HS-5 (cell line): ENCODE data around the gene MAST4.

Experiments
- DNase-seq: peaks from one replicate; pipeline ENCODE4 v3.0.0-alpha.2; 2012; ENCODE audit warnings: low read depth

Gene MAST4

GRCh38 chr5:66876266-66876807 lies 280.1 kb downstream of the MAST4 start:
- no peak for DNase-seq

GRCh38 chr5:66877843-66878242 lies 281.6 kb downstream of the MAST4 start:
- no peak for DNase-seq

GRCh38 chr5:66880401-66880800 lies 284.2 kb downstream of the MAST4 start:
- no peak for DNase-seq

GRCh38 chr5:66881480-66882161 lies 285.4 kb downstream of the MAST4 start:
- no peak for DNase-seq

GRCh38 chr5:66882606-66883227 lies 286.5 kb downstream of the MAST4 start:
- DNase-seq, result no peak

GRCh38 chr5:66884564-66885243 lies 288.5 kb downstream of the MAST4 start:
- DNase-seq, result no peak

GRCh38 chr5:66886941-66887340 lies 290.7 kb downstream of the MAST4 start:
- DNase-seq, result no peak

GRCh38 chr5:66888613-66889012 lies 292.4 kb downstream of the MAST4 start:
- DNase-seq, result no peak

- DNase-seq, result no peak
These were observed 292.9 kb downstream of the MAST4 start for GRCh38 chr5:66889056-66889455.

- DNase-seq, result no peak
These were observed 293.3 kb downstream of the MAST4 start for GRCh38 chr5:66889524-66889923.

GRCh38 chr5:66891184-66891925 lies 295.2 kb downstream of the MAST4 start:
- no peak for DNase-seq

- DNase-seq, result no peak
These were observed 296.5 kb downstream of the MAST4 start for GRCh38 chr5:66892716-66893115.

GRCh38 chr5:66894480-66895240 lies 298.5 kb downstream of the MAST4 start:
- DNase-seq, result no peak

GRCh38 chr5:66896171-66896570 lies 300.0 kb downstream of the MAST4 start:
- no peak for DNase-seq

- DNase-seq, result no peak
These were observed 301.2 kb downstream of the MAST4 start for GRCh38 chr5:66897356-66897755.

GRCh38 chr5:66898241-66898995 lies 302.2 kb downstream of the MAST4 start:
- DNase-seq, result no peak

GRCh38 chr5:66903218-66903617 lies 307.0 kb downstream of the MAST4 start:
- DNase-seq, result no peak

GRCh38 chr5:66903709-66904108 lies 307.5 kb downstream of the MAST4 start:
- DNase-seq, result no peak

GRCh38 chr5:66904189-66904588 lies 308.0 kb downstream of the MAST4 start:
- DNase-seq, result no peak

GRCh38 chr5:66906021-66906420 lies 309.8 kb downstream of the MAST4 start:
- DNase-seq, result no peak

- no peak for DNase-seq
These were observed 312.0 kb downstream of the MAST4 start for GRCh38 chr5:66908230-66908629.
